Activated CD8-positive, alpha-beta T cell treated with anti-CD3 and anti-CD28 coated beads, Interleukin-2, amount 10 ng/mL, durations not matched to agents 7 days and 5 days (primary cell): ENCODE measurements around the gene UPF1. TPM values are rescaled to one million over a fixed set of nuclear protein-coding genes. Genes with fewer than 3 reads are reported as not detected.

Experiments
- ATAC-seq: fragments of 150-1000 bp; cut with Tn5 transposase; one replicate; pipeline ENCODE4 v1.10.0; 2021; ENCODE audit warnings: moderate library complexity
- CTCF ChIA-PET: fragments of 350-600 bp; sonication (Branson Sonifier 250); formaldehyde crosslinking; loops from one replicate; lab custom pipeline; 2021; ENCODE audit warnings: antibody characterized with exemption; lab: Charles Lee
- POLR2A ChIA-PET: fragments of 350-600 bp; sonication (Branson Sonifier 250); formaldehyde crosslinking; loops from one replicate; lab custom pipeline; 2021; ENCODE audit warnings: antibody characterized with exemption; lab: Charles Lee
- DNase-seq: peaks from one replicate; pipeline ENCODE4 v3.0.0-alpha.2; 2020
- H3K27ac Mint-ChIP-seq: one replicate; pipeline ENCODE4 v1.8.0; 2021; ENCODE audit warnings: mild to moderate bottlenecking, mixed read lengths
- H3K27me3 Mint-ChIP-seq: one replicate; pipeline ENCODE4 v1.8.0; 2021; ENCODE audit warnings: low read depth, mixed read lengths
- H3K36me3 Mint-ChIP-seq: one replicate; pipeline ENCODE4 v1.8.0; 2021; ENCODE audit warnings: low read depth, mixed read lengths
- H3K4me1 Mint-ChIP-seq: one replicate; pipeline ENCODE4 v1.8.0; 2021; ENCODE audit warnings: low read depth, mixed read lengths
- H3K4me3 Mint-ChIP-seq: one replicate; pipeline ENCODE4 v1.8.0; 2021; ENCODE audit warnings: mild to moderate bottlenecking, mixed read lengths
- H3K9me3 Mint-ChIP-seq: one replicate; pipeline ENCODE4 v1.8.0; 2022; ENCODE audit warnings: mixed read lengths; ENCODE audit not compliant: insufficient read depth
- total RNA-seq, 2 experiments: library from RNA; stranded (reverse); gene quantifications; one replicate each; pipeline ENCODE4 v1.2.3, GENCODE V29; 2021

UPF1 gene
- total RNA-seq = 10 to 100 TPM; 81.8 to 84.0 TPM

GRCh38 chr19:18831524-18832305 lies at the start of gene UPF1:
TSS of gene UPF1 (plus strand) at chr19:18831959. CDS start at chr19:18832210, 251 bp downstream.
- peak; percentile 97 for DNase-seq
- H3K4me3 Mint-ChIP-seq = peak within 1 kb of the TSS; percentile 96
- peak within 1 kb of the TSS; percentile 89 for H3K27ac Mint-ChIP-seq
- H3K9me3 Mint-ChIP-seq = no peaks in the 10 kb centered on the region
- peaks cover 6% of the 10 kb centered on the region for H3K27me3 Mint-ChIP-seq
- ChIA-PET POLR2A (interaction anchor here (0.5 to 4.6 kb wide), 17 partner anchors 9 to 588 kb away, joined by 3 to 26 read pairs (median 4); partner anchors contain the start of genes COPE, DDX49, REX1BD and SSBP4), CTCF (interaction anchor here (1.2 to 11.6 kb wide), 3 partner anchors 14 to 363 kb away, joined by 3 to 104 read pairs (median 3); no protein-coding TSS in a partner anchor)
- peaks cover 39% of the 10 kb centered on the region for H3K4me1 Mint-ChIP-seq
- ATAC-seq = peak; percentile 89
- H3K36me3 Mint-ChIP-seq = peaks cover 38% of the 10 kb centered on the region

DNA sequence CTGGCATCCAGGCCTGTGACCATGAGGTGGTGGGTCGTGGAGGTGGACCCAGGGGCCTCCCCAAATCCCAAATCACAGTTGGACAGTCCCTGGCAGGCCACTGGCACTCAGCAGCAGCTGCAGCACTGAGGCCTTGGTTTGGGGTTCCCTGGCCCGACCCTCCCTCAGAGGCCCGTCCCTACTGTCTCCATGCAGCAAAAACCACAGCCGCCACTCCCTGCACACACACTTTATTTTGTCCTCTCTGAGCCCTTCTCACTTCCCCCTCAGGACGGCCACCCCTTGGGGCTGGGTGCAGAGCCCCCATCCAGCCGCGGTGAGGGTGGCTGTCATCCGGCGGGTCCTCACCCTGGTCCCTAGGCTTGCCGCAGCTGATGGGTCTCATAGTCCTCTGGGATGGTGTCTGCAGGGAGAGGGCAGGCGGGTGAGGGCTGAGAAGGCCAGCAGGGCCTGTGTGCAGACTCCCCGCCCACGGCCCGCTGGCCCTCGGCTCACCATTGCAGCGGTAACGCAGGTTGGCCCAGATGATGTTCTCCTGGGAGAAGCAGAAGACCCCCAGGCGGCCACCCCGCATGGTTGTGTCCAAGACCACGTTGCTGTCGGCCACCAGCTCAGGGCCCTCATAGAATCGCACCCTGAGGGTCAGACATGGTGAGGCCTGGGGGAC lies 49.1 kb upstream of the UPF1 start:
- Mint-ChIP-seq H3K27ac (no peak overlapping the region), H3K27me3 (peaks cover 26% of the 10 kb centered on the region), H3K36me3 (peaks cover 5% of the 10 kb centered on the region), H3K9me3 (no peaks in the 10 kb centered on the region), H3K4me1 (peaks cover 15% of the 10 kb centered on the region), H3K4me3 (no peak overlapping the region)
- ATAC-seq (no peak), DNase-seq (no peak)
- ChIA-PET CTCF (no interaction called here), POLR2A (no interaction called here)

DNA sequence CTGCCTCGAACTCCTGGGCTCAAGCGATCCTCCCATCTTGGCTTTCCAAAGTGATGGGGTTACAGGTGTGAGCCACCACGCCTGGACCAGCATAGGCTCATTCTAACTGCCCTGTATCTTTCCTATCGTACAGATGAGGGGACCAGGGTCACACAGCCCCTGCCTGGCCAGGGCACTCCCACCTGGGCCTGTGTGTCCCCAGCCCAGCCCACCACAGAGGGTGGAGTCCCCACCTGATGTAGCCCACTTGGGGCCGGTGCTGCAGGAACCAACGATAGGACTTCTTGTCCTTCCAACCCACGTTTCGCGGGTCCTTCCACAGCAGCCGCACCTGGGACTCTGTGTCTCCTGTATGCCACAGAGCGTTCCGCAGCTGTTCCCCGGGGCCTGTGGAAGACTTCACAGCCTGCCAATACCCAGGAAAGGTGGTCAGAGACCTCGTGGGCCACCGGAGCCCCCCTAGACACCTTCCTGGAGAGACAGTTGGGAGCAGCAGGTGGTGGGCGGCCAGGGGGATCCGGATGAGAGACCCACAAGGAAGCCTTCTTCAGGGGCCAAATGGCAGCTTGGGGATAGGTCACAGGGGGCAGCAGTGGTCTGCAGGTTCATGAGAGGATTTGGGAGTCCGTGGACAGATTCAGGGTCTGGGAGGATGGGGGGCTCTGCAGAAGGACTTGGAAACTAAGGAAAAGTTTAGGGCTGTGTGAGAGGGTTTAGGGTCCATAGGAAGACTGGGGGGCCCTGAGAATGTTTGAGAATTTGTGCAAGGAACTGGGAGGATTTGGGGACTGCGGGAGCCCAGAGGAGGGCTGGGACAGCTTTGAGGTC lies 47.6 kb upstream of the UPF1 start:
- Mint-ChIP-seq H3K27ac (no peak overlapping the region), H3K4me3 (no peak overlapping the region), H3K27me3 (peaks cover 37% of the 10 kb centered on the region), H3K4me1 (peaks cover 18% of the 10 kb centered on the region), H3K36me3 (peaks cover 5% of the 10 kb centered on the region), H3K9me3 (no peaks in the 10 kb centered on the region)
- CTCF ChIA-PET = no interaction called here
- ATAC-seq (no peak), DNase-seq (no peak)
- POLR2A ChIA-PET = no interaction called here

DNA sequence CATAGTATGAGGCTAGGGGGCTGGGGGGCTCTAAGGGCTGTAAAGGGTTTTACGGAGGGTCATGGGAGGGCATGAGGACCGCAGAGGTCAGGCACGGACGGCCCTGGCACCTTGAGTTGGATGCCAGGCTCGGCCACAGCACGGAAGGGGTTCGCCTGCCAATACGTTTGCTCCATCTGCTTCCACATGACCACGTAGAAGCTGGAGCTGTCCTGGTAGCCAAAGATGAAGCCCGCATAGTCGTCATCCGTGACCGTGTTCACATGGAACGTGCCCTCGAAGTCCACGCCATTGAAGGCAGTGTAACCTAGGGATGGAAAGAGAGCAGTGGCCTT lies 47.0 kb upstream of the UPF1 start:
- Mint-ChIP-seq H3K4me1 (peaks cover 20% of the 10 kb centered on the region), H3K4me3 (no peak overlapping the region), H3K9me3 (no peaks in the 10 kb centered on the region), H3K27me3 (peaks cover 43% of the 10 kb centered on the region), H3K36me3 (peaks cover 5% of the 10 kb centered on the region), H3K27ac (no peak overlapping the region)
- CTCF ChIA-PET = no interaction called here
- no peak for DNase-seq
- POLR2A ChIA-PET = no interaction called here
- ATAC-seq = no peak

- Mint-ChIP-seq H3K4me3 (no peak overlapping the region), H3K27me3 (peaks cover 49% of the 10 kb centered on the region), H3K4me1 (peaks cover 24% of the 10 kb centered on the region), H3K36me3 (peaks cover 5% of the 10 kb centered on the region), H3K27ac (no peak overlapping the region), H3K9me3 (no peaks in the 10 kb centered on the region)
- DNase-seq (peak; percentile 74), ATAC-seq (peak; percentile 68)
- CTCF ChIA-PET = no interaction called here
- POLR2A ChIA-PET = no interaction called here
Observed at GRCh38 chr19:18785179-18786124, 46.3 kb upstream of the UPF1 start.

DNA sequence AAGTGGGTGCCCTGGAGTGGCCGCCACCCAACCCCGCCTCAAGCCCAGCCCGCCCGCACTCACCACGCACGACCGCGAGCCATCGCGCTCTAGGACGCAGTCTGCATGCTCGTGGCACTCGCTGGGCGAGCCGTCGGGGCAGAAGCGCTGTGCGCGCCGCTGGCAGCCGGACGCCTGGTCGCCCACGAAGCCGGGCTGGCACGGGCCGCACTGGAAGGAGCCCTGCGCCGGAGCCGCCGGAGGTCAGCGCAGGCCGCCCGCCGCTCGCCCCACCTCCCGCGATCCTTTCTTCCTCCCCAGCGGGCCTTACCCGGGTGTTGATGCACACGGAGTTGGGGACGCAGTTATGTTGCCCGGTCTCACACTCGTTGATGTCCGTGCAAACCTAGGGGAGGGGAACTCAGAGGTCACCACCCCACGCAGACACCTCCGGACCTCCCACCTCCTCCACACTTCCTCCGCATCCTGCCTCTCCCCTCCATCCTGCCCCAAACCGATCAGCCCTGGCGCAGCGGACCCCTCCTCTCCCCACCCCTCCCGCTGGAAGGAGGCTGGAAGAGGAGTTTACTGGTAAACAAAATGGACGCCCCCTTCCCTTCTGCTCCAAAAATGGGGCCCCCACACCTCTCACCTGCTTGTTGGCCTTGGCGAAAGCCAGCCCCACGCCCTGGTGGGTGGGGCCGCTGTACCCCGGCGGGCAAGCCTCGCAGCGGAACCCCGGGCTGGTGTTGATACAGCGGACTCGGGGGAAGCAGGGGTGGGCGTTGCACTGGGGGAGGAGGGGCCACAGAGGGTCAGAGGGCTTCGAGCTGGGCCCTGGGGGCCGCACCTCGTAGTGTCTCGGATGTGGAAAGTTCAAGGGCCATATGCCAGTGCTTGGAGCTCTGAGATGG lies 43.0 kb upstream of the UPF1 start:
- Mint-ChIP-seq H3K27me3 (peaks cover 78% of the 10 kb centered on the region), H3K4me1 (peaks cover 27% of the 10 kb centered on the region), H3K9me3 (no peaks in the 10 kb centered on the region), H3K36me3 (peaks cover 5% of the 10 kb centered on the region), H3K4me3 (no peak overlapping the region), H3K27ac (peak overlapping the region; percentile 60)
- POLR2A ChIA-PET = no interaction called here
- CTCF ChIA-PET = no interaction called here
- ATAC-seq (peak; percentile 5), DNase-seq (no peak)

GRCh38 chr19:18789422-18789869 lies 42.3 kb upstream of the UPF1 start:
- peaks cover 27% of the 10 kb centered on the region for H3K4me1 Mint-ChIP-seq
- H3K36me3 Mint-ChIP-seq = peaks cover 5% of the 10 kb centered on the region
- H3K9me3 Mint-ChIP-seq = no peaks in the 10 kb centered on the region
- no peak for ATAC-seq
- ChIA-PET CTCF (no interaction called here), POLR2A (no interaction called here)
- DNase-seq = no peak
- peak overlapping the region; percentile 60 for H3K27ac Mint-ChIP-seq
- H3K4me3 Mint-ChIP-seq = no peak overlapping the region
- H3K27me3 Mint-ChIP-seq = peaks cover 79% of the 10 kb centered on the region

- DNase-seq = no peak
- CTCF ChIA-PET = no interaction called here
Observed at GRCh38 chr19:18789883-18790565, 41.7 kb upstream of the UPF1 start.

DNA sequence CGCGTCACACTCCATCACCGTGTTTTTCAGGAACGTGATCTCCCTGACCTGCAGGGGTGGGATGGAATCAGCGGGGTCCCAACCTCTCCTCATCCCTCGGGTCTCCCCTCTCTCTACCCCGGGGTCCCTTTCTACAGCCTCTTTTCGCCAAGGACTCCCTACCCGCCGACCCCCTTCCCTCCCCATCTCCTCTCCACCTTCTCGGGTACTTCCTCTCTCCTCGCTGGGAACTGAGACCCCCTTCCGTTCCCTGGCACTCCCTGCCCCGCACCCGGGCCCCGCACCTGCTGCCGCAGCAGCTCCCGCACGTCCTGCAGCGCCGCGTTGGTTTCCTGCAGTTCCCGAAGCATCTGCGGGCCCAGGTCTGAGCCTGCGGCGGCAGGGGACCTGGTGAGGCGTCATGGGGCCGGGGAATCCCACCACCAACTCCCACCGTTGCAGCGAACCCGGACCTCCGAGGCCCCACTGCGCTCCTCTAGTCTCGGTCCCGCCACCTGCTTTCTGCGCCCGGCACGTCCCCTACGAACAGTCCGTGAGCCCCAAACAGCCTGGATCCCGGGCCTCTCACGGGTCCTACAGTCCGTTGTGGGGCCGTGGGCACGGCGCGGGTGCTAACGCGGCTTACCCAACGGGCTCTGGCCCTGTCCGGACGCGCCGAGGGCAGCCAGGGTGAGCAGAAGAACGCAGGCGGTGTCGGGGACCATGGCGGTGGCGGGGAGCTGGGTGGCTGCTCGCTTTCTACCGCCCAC lies 41.0 kb upstream of the UPF1 start, which contains the start of gene COMP:
TSS of gene COMP (minus strand) at position 740 of the 749 bp plus-strand sequence. CDS start at position 704, 36 bp downstream.
- DNase-seq (no peak), ATAC-seq (no peak)
- H3K4me3 Mint-ChIP-seq = no peak within 1 kb of the TSS
- peaks cover 23% of the 10 kb centered on the region for H3K4me1 Mint-ChIP-seq
- peaks cover 5% of the 10 kb centered on the region for H3K36me3 Mint-ChIP-seq
- peaks cover 79% of the 10 kb centered on the region for H3K27me3 Mint-ChIP-seq
- POLR2A ChIA-PET = no interaction called here
- no peaks in the 10 kb centered on the region for H3K9me3 Mint-ChIP-seq
- CTCF ChIA-PET = interaction anchor here (1.2 kb wide), 1 partner anchor 56 kb away, joined by 3 read pairs; no protein-coding TSS in a partner anchor
- no peak within 1 kb of the TSS for H3K27ac Mint-ChIP-seq

More at GRCh38 chr19:18789883-18790565, 41.7 kb upstream of the UPF1 start:
- Mint-ChIP-seq H3K27ac (no peak overlapping the region), H3K4me3 (no peak overlapping the region), H3K36me3 (peaks cover 5% of the 10 kb centered on the region), H3K27me3 (peaks cover 82% of the 10 kb centered on the region), H3K9me3 (no peaks in the 10 kb centered on the region), H3K4me1 (peaks cover 27% of the 10 kb centered on the region)
- ATAC-seq = no peak
- POLR2A ChIA-PET = no interaction called here
